Measurements from ENCODE around the gene KRTAP10-5. TPM values are rescaled to one million over a fixed set of nuclear protein-coding genes. Genes with fewer than 3 reads are reported as not detected.
"Not testable (repeated sequence)": the region's sequence is repeated elsewhere in the genome, so short reads cannot be mapped to it uniquely, and the experiment has no call there.

KRTAP10-5 gene
- polyA plus RNA-seq, 5 donors = not detected

- DNase-seq = not testable (repeated sequence)
Measured at GRCh38 chr21:44550285-44550684, 30.1 kb downstream of the KRTAP10-5 start.

GRCh38 chr21:44549525-44550211 lies 30.7 kb downstream of the KRTAP10-5 start:
- no peak for DNase-seq

- peak; percentile 14 to 15 for DNase-seq
Measured at GRCh38 chr21:44548922-44549321, 31.5 kb downstream of the KRTAP10-5 start.

GRCh38 chr21:44548381-44548780 lies 32.0 kb downstream of the KRTAP10-5 start:
- DNase-seq = peak in 1 of 2 donors; percentile 1

GRCh38 chr21:44547656-44548331 lies 32.6 kb downstream of the KRTAP10-5 start:
- no peak for DNase-seq

- DNase-seq = no peak
Measured at GRCh38 chr21:44544566-44544965, 35.8 kb downstream of the KRTAP10-5 start.

GRCh38 chr21:44542716-44543115 lies 37.7 kb downstream of the KRTAP10-5 start:
- DNase-seq = no peak

- DNase-seq = no peak
Measured at GRCh38 chr21:44540741-44541288, 39.6 kb downstream of the KRTAP10-5 start.

- no peak for DNase-seq
Measured at GRCh38 chr21:44539991-44540666, 40.3 kb downstream of the KRTAP10-5 start, which contains the start of gene KRTAP10-1. Gene KRTAP10-1, minus strand, starts transcription at chr21:44540195. Its CDS starts 45 bp downstream, at chr21:44540150.

- no peak for DNase-seq
Measured at GRCh38 chr21:44539046-44539445, 41.4 kb downstream of the KRTAP10-5 start.

- DNase-seq = no peak
Measured at GRCh38 chr21:44537930-44538911, 42.2 kb downstream of the KRTAP10-5 start.

GRCh38 chr21:44535963-44536362 lies 44.4 kb downstream of the KRTAP10-5 start:
- DNase-seq = no peak

GRCh38 chr21:44534688-44535087 lies 45.7 kb downstream of the KRTAP10-5 start:
- no peak for DNase-seq

- no peak for DNase-seq
Measured at GRCh38 chr21:44533891-44534627, 46.3 kb downstream of the KRTAP10-5 start.

- no peak for DNase-seq
Measured at GRCh38 chr21:44533121-44533890, 47.1 kb downstream of the KRTAP10-5 start.

- no peak for DNase-seq
Measured at GRCh38 chr21:44532712-44533111, 47.7 kb downstream of the KRTAP10-5 start.

- DNase-seq = no peak
Measured at GRCh38 chr21:44531606-44532564, 48.5 kb downstream of the KRTAP10-5 start.

GRCh38 chr21:44530903-44531605 lies 49.4 kb downstream of the KRTAP10-5 start:
- no peak for DNase-seq
